Measurements from ENCODE around the gene RRP1. TPM values are rescaled to one million over a fixed set of nuclear protein-coding genes. Genes with fewer than 3 reads are reported as not detected.
A peak's percentile ranks its signal among the peaks of the same experiment; 100 is the strongest.

The RRP1 gene, protein sequence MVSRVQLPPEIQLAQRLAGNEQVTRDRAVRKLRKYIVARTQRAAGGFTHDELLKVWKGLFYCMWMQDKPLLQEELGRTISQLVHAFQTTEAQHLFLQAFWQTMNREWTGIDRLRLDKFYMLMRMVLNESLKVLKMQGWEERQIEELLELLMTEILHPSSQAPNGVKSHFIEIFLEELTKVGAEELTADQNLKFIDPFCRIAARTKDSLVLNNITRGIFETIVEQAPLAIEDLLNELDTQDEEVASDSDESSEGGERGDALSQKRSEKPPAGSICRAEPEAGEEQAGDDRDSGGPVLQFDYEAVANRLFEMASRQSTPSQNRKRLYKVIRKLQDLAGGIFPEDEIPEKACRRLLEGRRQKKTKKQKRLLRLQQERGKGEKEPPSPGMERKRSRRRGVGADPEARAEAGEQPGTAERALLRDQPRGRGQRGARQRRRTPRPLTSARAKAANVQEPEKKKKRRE
- total RNA-seq: 10 to 100 TPM; 10.7 to 14.3 TPM
- long read RNA-seq, donor 1, transcript RRP1-207 (13 exons, 3,022 nt): major isoform, 7 of 9 reads
- long read RNA-seq, donor 1, partial matches to known transcripts: 0 of 9 reads
- long read RNA-seq, donor 1, other reads (novel, unspliced or antisense): 2 of 9 reads
- long read RNA-seq, donor 2, transcript RRP1-207 (13 exons, 3,022 nt): major isoform, 84 of 95 reads
- long read RNA-seq, donor 2, partial matches to known transcripts: 3 of 95 reads
- long read RNA-seq, donor 2, other reads (novel, unspliced or antisense): 8 of 95 reads

DNA sequence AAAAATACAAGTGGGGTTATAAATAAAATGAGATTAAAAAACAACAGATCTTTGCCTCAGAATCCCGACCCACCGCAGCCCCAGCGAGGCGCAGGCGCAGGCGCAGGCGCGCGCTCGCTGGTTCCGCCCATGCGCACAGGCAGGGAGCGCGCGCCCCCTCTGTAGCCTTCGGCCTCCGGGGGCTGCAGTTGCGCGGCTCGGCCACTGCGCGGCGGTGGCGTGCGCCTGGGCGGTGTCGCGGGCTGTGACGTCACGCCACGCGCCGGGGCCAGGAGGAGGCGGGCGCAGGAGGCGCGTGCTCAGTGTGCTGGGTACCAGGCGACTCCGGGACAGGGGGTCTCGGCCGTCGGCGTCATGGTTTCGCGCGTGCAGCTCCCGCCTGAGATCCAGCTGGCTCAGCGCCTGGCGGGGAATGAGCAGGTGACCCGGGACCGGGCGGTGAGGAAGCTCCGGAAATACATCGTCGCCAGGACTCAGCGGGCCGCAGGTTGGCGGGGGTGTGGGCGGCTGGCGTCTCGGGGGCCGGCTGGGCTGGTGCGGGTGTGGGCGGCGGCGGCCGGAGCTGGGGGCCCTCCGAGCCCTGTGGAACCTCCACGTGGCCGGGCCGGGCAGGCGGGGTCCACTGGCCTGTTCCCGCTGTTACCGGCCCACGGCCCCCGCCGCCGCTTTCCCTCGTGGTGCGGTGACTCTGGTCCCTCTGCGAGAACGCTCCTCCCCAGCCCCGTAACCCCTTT, at the start of gene RRP1:
Gene RRP1, plus strand, starts transcription at position 302 of the 734 bp plus-strand sequence. Its CDS starts 53 bp downstream, at position 355.
- intact Hi-C loops (cut with DNase I): loop anchor here in 1 of 2 donors (10.0 kb wide), 1 partner anchor 115 kb away; no protein-coding TSS in a partner anchor

DNA sequence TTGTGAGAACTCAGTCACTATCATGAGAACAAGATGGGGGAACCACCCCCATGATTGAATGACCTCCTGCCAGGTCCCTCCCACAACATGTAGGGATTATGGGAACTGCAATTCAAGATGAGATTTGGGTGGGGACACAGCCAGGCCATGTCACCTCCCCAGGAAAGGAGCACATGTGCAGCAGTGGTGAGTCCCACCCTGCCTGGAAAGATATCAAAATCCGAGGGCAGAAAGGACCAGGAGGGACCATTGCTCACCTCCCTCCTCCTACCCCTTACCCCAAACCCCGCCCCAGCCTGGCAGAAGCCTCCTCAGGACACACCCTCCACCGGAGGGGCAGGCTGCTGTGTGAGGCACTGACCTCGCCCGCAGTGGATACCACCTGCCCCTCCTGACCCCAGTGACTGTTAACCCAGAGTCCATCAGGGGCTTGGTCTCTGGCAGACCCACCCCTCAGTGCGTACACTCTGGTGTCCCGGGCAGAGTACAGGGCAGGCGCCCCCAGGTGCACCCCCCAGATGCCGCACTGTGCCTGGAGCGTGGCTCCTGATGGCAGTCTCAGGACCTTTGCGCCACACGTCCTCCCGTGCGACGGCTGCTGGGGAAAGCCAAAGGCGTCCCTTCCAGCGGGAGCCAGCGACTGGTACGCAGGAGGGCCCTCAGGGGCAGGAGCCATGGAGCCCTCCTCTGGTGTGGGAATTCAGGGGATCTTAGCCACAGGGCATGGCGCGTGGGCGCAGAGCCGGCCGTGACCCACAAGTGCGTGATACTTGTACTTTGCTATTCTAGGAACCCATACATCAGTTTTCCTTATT, 49.5 kb upstream of the RRP1 start:
- intact Hi-C loops (cut with DNase I): no loop called here
- no peak for DNase-seq (ENCODE audit: low spot score)

More for the DNA sequence above, at the start of gene RRP1:
- peak; percentile 97 for DNase-seq (ENCODE audit: low spot score)

DNA sequence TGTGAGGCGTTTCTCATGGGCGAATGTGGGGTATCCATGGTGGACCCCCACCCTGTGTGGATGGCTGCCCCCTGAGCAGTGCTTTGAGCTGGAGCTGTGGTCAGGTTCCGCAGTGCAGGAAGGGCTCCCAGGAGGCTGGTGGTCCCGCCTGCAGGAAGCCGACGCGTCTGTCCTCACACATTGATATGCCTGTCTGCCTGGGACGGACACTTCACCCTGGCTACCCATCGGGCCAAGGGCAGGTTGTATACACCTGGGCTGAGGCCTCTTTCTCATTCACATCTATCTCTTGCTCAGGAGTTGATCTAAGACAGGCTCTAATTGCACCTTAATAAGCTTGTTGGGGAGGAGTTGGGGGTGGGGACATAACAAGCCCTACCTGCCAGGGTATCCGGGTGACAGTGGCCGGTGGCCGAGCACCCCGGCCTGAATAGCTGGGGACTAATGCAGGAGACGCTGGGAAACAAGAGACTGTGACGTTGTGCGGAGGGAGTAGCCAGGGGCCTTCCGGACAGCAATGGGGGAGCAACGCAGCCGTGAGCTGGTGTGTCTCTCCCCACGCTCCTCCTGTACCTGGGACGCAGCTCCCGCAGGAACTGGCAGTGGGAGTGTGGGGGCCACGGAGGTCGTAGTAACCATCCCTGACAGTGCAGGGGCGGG, 48.8 kb upstream of the RRP1 start:
- no peak for DNase-seq (ENCODE audit: low spot score)
- intact Hi-C loops (cut with DNase I): no loop called here

DNA sequence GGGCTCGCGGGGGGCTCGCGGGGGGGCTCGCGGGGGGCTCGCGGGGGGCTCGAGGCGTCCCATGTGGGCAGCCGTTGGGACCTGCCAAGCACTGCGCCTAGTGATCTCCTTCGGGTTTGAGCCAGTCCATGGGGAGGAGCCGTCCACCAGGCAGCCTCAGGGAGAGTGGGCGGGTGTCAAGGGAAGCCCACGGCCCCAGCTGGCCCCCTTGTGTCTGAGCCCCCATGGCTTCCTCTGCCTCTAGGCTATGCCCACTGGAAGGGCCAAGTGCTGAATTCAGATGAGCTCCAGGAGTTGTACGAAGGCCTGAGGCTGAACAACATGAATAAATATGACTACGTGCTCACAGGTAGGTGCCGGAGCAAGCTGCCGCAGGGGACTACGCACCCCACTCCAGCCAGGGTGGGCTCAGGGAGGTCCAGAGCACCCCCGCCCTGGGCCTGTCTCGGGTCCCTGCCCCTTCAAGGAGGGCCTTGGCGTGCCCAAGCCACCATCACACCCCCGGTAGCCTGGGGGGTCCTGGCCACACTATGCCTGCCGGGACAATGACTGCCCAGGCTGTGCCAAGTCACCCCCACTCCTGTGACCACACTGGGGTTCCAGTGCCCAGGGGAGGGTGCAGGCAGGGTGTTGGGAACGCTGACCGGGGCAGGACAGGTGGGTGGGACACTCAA, 47.8 kb upstream of the RRP1 start:
- intact Hi-C loops (cut with DNase I): no loop called here
- DNase-seq (ENCODE audit: low spot score): no peak

- no peak for DNase-seq (ENCODE audit: low spot score)
- intact Hi-C loops (cut with DNase I): no loop called here
Observed at GRCh38 chr21:43743947-43744346, 45.4 kb upstream of the RRP1 start.

DNA sequence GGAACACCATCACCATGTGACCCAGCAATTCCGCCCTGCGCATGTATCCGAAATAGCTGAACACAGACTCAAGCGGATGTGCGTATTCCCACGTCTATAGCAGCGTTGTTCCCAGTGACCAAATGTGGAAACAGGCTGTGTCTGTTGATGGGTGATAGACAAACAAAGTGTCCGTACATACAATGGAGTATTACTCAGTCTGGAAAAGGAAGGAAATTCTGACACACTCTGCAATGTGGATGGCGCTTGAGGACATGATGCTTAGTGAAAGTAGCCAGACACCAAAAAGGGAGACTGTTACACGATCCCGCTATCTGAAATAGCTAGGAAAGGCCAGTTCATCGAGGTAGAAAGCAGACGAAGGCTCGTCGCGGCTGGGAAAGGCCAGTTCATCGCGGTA, 44.7 kb upstream of the RRP1 start:
- DNase-seq (ENCODE audit: low spot score): no peak
- intact Hi-C loops (cut with DNase I): no loop called here

DNA sequence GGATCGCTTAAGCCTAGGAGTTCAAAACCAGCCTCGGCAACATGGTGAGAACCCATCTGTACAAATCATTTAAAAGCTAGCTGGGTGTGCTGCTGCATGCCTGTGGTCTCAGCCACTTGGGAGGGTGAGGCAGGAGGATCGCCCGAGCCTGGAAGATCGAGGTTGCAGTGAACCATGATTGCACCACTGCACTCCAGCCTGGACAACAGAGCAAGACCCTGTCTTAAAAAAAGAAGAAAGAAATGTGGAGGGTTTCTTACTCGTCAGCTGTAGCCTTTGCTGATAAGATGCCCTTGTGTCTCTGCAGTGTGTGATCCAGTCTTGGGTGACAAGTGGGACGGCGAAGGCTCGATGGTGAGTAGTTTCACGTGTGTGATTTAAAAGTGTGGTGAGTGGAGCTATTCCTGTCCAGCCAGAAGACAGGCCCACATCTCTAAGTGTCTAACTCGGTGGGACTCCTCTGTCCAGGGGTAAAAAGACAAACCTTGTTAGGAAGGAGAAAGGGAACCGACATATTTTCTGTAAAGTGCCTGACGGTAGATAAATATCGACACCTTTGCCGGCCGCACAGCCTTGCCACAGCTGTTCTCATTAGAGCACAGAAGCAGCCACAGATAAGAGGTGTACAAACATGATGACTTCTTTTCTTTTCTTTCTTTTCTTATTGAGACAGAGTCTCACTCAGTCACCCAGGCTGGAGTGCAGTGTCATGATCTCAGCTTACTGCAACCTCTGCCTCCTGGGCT, 43.4 kb upstream of the RRP1 start:
- intact Hi-C loops (cut with DNase I): no loop called here
- no peak for DNase-seq (ENCODE audit: low spot score)

DNA sequence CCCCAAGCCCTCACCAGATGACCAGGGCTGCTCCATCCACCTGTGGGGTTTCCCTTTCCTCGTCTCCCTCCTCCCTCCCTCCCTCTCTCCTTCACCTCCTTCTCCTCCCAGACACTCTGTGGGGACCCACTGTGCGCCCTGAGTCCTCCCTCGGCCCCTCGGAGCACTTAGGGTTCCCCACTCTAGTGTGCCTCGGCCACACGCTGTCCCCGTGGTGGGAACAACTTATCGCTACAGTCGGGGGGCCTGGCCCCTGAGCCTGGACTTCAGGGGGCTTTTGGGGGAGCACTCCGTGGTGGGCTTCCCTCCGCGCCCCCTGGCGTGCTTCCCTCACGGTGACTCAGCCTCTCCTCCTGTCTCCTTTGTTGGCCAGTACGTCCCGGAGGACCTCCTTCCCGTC, 40.8 kb upstream of the RRP1 start:
- DNase-seq (ENCODE audit: low spot score): no peak
- intact Hi-C loops (cut with DNase I): no loop called here

GRCh38 chr21:43749651-43750262, 39.6 kb upstream of the RRP1 start:
- intact Hi-C loops (cut with DNase I): loop anchor here in 1 of 2 donors (10.0 kb wide), 1 partner anchor 795 kb away; no protein-coding TSS in a partner anchor

DNA sequence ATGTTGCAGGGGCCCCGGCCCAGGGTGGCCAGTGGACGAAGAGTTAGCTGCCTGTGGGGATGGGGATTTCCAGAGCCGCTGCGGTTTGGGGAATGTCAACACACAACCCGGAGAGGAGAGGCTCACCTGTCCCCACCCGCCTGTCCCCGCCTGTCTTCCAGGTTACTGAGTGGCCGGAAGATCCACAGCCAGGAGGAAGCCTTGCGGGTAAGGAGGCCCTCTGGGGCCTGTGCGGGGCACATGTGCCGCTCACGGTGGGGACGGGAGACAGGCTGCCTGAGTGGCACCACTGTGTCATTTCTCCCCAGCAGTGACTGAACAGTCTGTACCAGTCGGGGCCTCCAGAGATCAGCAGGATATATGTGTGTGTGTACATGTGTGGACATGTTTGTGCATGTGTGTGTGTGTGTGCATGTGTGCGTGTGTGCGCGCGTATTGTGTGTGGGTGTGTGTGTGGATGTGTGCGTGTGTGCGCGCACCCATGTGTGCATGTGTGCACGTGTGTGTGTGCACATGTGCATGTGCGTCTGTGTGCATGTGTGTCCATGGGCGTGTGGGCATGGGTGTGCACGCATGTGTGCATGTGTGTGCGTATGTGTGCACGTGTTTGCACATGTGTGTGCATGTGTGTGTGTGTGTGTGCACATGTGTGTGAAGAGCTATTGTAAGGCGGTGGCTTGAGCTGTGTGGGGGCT, 38.9 kb upstream of the RRP1 start:
- no peak for DNase-seq (ENCODE audit: low spot score)
- intact Hi-C loops (cut with DNase I): loop anchor here in 1 of 2 donors (10.0 kb wide), 1 partner anchor 796 kb away; no protein-coding TSS in a partner anchor

More at GRCh38 chr21:43749651-43750262, 39.6 kb upstream of the RRP1 start:
- DNase-seq (ENCODE audit: low spot score): no peak

DNA sequence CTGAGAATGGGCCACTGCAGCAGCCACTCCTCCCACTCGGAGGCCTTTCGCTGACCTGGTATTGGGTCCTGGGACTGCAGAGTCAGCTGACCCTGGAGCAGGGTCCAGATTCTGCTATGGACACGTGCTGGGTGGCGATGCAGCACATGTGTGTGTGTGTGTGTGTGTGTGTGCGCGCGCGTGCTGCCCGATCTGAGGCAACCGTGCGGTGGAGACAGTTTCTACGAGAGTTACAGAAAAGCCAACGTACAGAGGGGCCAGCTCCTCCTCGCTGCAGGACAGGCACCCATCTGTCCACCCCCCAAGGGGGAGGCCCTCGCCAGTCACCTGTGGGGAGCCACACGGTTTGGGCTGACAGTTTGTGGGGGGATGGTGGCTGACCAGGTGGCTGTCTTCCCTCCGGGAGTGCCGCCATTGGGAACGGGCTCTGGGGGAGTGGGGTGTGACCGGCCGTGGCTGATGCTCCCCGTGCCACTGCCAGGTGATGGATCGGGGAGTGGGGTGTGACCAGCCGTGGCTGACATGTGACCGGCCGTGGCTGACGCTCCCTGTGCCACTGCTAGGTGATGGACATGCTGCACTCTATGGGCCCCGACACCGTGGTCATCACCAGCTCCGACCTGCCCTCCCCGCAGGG, 37.3 kb upstream of the RRP1 start:
- no peak for DNase-seq (ENCODE audit: low spot score)
- intact Hi-C loops (cut with DNase I): loop anchor here in 1 of 2 donors (10.0 kb wide), 1 partner anchor 797 kb away; no protein-coding TSS in a partner anchor

DNA sequence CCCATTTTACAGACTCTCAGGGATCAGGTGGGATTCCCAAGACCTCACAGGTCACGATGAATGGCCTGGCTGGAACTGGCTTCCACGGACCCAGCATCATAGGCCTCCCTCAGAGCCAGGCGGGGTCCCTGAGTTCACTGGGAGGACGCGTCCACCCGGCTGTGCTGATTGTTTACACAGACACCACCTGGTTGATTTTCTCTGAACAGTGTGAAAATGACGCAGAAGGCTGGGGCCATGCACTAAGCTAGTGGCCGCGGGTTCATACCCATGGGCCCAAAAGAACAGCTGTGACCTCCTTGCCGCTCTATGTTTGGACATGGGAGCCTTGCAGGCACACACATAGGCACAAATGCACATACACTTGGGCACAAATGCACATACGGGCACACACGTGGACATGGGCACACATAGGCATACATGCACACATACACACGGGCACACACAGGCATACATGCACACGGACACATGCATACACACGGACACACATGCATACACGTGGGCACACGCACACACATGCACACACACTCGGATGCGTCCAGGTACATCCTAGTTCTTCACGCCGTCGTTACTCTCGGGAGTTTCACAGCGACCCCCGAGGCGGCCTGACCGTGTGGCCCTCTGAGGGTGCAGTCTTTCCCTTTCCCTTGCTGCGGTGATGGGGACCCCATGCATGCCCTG, 36.5 kb upstream of the RRP1 start:
- intact Hi-C loops (cut with DNase I): loop anchor here in 1 of 2 donors (10.0 kb wide), 1 partner anchor 798 kb away; no protein-coding TSS in a partner anchor
- no peak for DNase-seq (ENCODE audit: low spot score)

GRCh38 chr21:43753439-43753799, 36.0 kb upstream of the RRP1 start:
- DNase-seq (ENCODE audit: low spot score): no peak
- intact Hi-C loops (cut with DNase I): loop anchor here in 1 of 2 donors (10.0 kb wide), 1 partner anchor 799 kb away; no protein-coding TSS in a partner anchor

- intact Hi-C loops (cut with DNase I): loop anchor here in 1 of 2 donors (10.0 kb wide), 1 partner anchor 800 kb away; no protein-coding TSS in a partner anchor
- no peak for DNase-seq (ENCODE audit: low spot score)
Observed at GRCh38 chr21:43754948-43755781, 34.2 kb upstream of the RRP1 start.

Measured in posterior vena cava (tissue), 2 donors.